IMR-90 (cell line): ENCODE results near the gene ASXL1. TPM values are rescaled to one million over a fixed set of nuclear protein-coding genes. Genes with fewer than 3 reads are reported as not detected.

ENCODE experiments used
- ATAC-seq: fragments of 200-7000 bp; cut with Tn5 transposase; 2 replicates; pipeline ENCODE4 v1.9.1; 2020; ENCODE audit warnings: low read depth, mild to moderate bottlenecking, moderate library complexity
- BruUV-seq: library from RNA; stranded (reverse); fragments of 400-500 nt; replicated peaks from 2 replicates; lab custom pipeline; 2021; lab: Mats Ljungman, UMichigan
- CTCF ChIA-PET: fragments of 300-600 bp; formaldehyde crosslinking; extraction: SDS; loops from one replicate; lab custom pipeline; 2021; ENCODE audit warnings: antibody characterized with exemption; lab: Yijun Ruan, JAX
- POLR2A ChIA-PET: fragments of 300-600 bp; sonication (Branson Sonifier 250); formaldehyde crosslinking; loops from one replicate; lab custom pipeline; 2022; ENCODE audit warnings: antibody characterized with exemption; ENCODE audit not compliant: unreplicated experiment; lab: Charles Lee
- DNase-seq: peaks from one replicate; pipeline ENCODE4 v3.0.0; 2013
- H2AFZ ChIP-seq: replicated peaks from 2 replicates; pipeline ENCODE3; 2013; ENCODE audit warnings: low read length, mild to moderate bottlenecking; ENCODE audit not compliant: poor library complexity
- H2AK5ac ChIP-seq: 2 replicates; pipeline ENCODE4 v1.6.1; 2013; ENCODE audit warnings: low read depth, low read length, inconsistent platforms
- H2AK9ac ChIP-seq: replicated peaks from 2 replicates; pipeline ENCODE3; 2013; ENCODE audit warnings: mild to moderate bottlenecking, low read depth, low read length, moderate library complexity; ENCODE audit not compliant: poor library complexity
- H2BK120ac ChIP-seq: 2 replicates; pipeline ENCODE4 v1.6.1; 2013; ENCODE audit warnings: low read depth, low read length, inconsistent platforms
- H2BK15ac ChIP-seq: 3 replicates; pipeline ENCODE4 v1.6.1; 2013; ENCODE audit warnings: low read depth, low read length, inconsistent platforms
- H2BK20ac ChIP-seq: 2 replicates; pipeline ENCODE4 v1.6.1; 2013; ENCODE audit warnings: low read depth, mild to moderate bottlenecking, inconsistent platforms, low read length, moderate library complexity
- H2BK5ac ChIP-seq: 2 replicates; pipeline ENCODE4 v1.6.1; 2013; ENCODE audit warnings: mild to moderate bottlenecking, low read depth, low read length, inconsistent platforms; ENCODE audit not compliant: poor library complexity, severe bottlenecking
- H3K14ac ChIP-seq: replicated peaks from 2 replicates; pipeline ENCODE4 v1.6.1; 2013; ENCODE audit warnings: low read depth, low read length, inconsistent platforms
- H3K18ac ChIP-seq: 2 replicates; pipeline ENCODE4 v1.6.1; 2013; ENCODE audit warnings: low read depth, low read length, control low read depth
- H3K23ac ChIP-seq: 2 replicates; pipeline ENCODE4 v1.6.1; 2013; ENCODE audit warnings: low read depth, low read length, inconsistent platforms
- H3K27ac ChIP-seq: 2 replicates; pipeline ENCODE4 v1.5.1; 2013; ENCODE audit warnings: mild to moderate bottlenecking, control low read depth, low read length; ENCODE audit not compliant: insufficient read depth
- H3K27me3 ChIP-seq: 2 replicates; pipeline ENCODE4 v1.6.1; 2013; ENCODE audit warnings: low read length; ENCODE audit not compliant: control insufficient read depth, insufficient read depth
- H3K36me3 ChIP-seq: 2 replicates; pipeline ENCODE4 v1.6.1; 2013; ENCODE audit warnings: low read length, mixed read lengths; ENCODE audit not compliant: control insufficient read depth, insufficient read depth
- H3K4ac ChIP-seq: 2 replicates; pipeline ENCODE4 v1.6.1; 2013; ENCODE audit warnings: low read depth, low read length, inconsistent platforms
- H3K4me1 ChIP-seq: 2 replicates; pipeline ENCODE4 v1.6.1; 2013; ENCODE audit warnings: low read length, mixed read lengths; ENCODE audit not compliant: control insufficient read depth, insufficient read depth
- H3K4me2 ChIP-seq: 2 replicates; pipeline ENCODE4 v1.6.1; 2013; ENCODE audit warnings: low read depth, mild to moderate bottlenecking, control low read depth, low read length, moderate library complexity
- H3K4me3 ChIP-seq: 2 replicates; pipeline ENCODE4 v1.5.1; 2013; ENCODE audit warnings: low read depth, mild to moderate bottlenecking, control low read depth, low read length, moderate library complexity; ENCODE audit not compliant: insufficient read depth
- H3K56ac ChIP-seq: 2 replicates; pipeline ENCODE4 v1.6.1; 2013; ENCODE audit warnings: low read length, inconsistent platforms; ENCODE audit not compliant: insufficient read depth; ENCODE audit errors: extremely low read depth
- H3K79me1 ChIP-seq, 2 experiments: 2 replicates each; pipeline ENCODE4 v1.6.1; 2013; ENCODE audit warnings: low read length in 2 of 2, inconsistent platforms in 1 of 2, low read depth in 1 of 2
- H3K9ac ChIP-seq: 2 replicates; pipeline ENCODE4 v1.6.1; 2013; ENCODE audit warnings: low read depth, low read length, control low read depth
- H3K9me1 ChIP-seq: 2 replicates; pipeline ENCODE4 v1.6.1; 2013; ENCODE audit warnings: low read length, inconsistent platforms; ENCODE audit not compliant: insufficient read depth
- H3K9me3 ChIP-seq: 2 replicates; pipeline ENCODE4 v1.6.1; 2013; ENCODE audit warnings: low read length; ENCODE audit not compliant: control insufficient read depth, insufficient read depth
- H4K20me1 ChIP-seq: 2 replicates; pipeline ENCODE4 v1.6.1; 2013; ENCODE audit warnings: low read length, inconsistent platforms; ENCODE audit not compliant: insufficient read depth
- H4K5ac ChIP-seq: 2 replicates; pipeline ENCODE4 v1.6.1; 2013; ENCODE audit warnings: mild to moderate bottlenecking, low read depth, low read length, control low read depth
- H4K8ac ChIP-seq, 2 experiments: 2 replicates each; pipeline ENCODE4 v1.6.1; 2013; ENCODE audit warnings: low read depth in 2 of 2, low read length in 2 of 2, control low read depth in 1 of 2, inconsistent platforms in 1 of 2
- H4K91ac ChIP-seq: 2 replicates; pipeline ENCODE4 v1.6.1; 2013; ENCODE audit warnings: low read depth, low read length, inconsistent platforms; ENCODE audit not compliant: insufficient read depth
- BHLHE40 ChIP-seq: fragments of 150-350 bp; IDR thresholded peaks from 2 replicates; pipeline ENCODE4 v1.6.1; 2016; ENCODE audit warnings: mild to moderate bottlenecking, low read depth, low read length
- CEBPB ChIP-seq: IDR thresholded peaks from 2 replicates; pipeline ENCODE4 v1.6.1; 2012; ENCODE audit warnings: low read depth, low read length, improper control_type of control experiment
- CHD1 ChIP-seq: IDR thresholded peaks from 2 replicates; pipeline ENCODE4 v1.6.1; 2012; ENCODE audit warnings: low read depth, low read length, improper control_type of control experiment
- FOS ChIP-seq: fragments of 150-350 bp; IDR thresholded peaks from 2 replicates; pipeline ENCODE4 v1.6.1; 2016; ENCODE audit warnings: low read depth, low read length
- MAFK ChIP-seq: IDR thresholded peaks from 2 replicates; pipeline ENCODE4 v1.6.1; 2012; ENCODE audit warnings: low read depth, low read length, improper control_type of control experiment
- MAZ ChIP-seq: IDR thresholded peaks from 2 replicates; pipeline ENCODE4 v1.6.1; 2012; ENCODE audit warnings: low read depth, mild to moderate bottlenecking, low read length, improper control_type of control experiment, moderate library complexity, borderline replicate concordance
- MXI1 ChIP-seq: IDR thresholded peaks from 2 replicates; pipeline ENCODE4 v1.6.1; 2012; ENCODE audit warnings: low read depth, mild to moderate bottlenecking, low read length, moderate library complexity, borderline replicate concordance
- NFE2L2 ChIP-seq: fragments of 150-350 bp; IDR thresholded peaks from 2 replicates; pipeline ENCODE4 v1.6.1; 2016; ENCODE audit warnings: low read depth, mild to moderate bottlenecking, low read length
- POLR2A ChIP-seq: IDR thresholded peaks from 2 replicates; pipeline ENCODE4 v1.6.1; 2012; ENCODE audit warnings: mild to moderate bottlenecking, low read depth, low read length
- RAD21 ChIP-seq: IDR thresholded peaks from 2 replicates; pipeline ENCODE4 v1.6.1; 2012; ENCODE audit warnings: low read length, improper control_type of control experiment
- RCOR1 ChIP-seq: IDR thresholded peaks from 2 replicates; pipeline ENCODE4 v1.6.1; 2012; ENCODE audit warnings: mild to moderate bottlenecking, low read length, improper control_type of control experiment; ENCODE audit not compliant: insufficient replicate concordance
- RFX5 ChIP-seq: IDR thresholded peaks from 2 replicates; pipeline ENCODE4 v1.8.0; 2012; ENCODE audit warnings: low read depth, mild to moderate bottlenecking, low read length, moderate library complexity
- SMC3 ChIP-seq: fragments of 150-350 bp; IDR thresholded peaks from 2 replicates; pipeline ENCODE4 v1.6.1; 2016; ENCODE audit warnings: low read depth, mild to moderate bottlenecking, antibody characterized with exemption, low read length, moderate library complexity
- USF2 ChIP-seq: fragments of 150-350 bp; IDR thresholded peaks from 2 replicates; pipeline ENCODE4 v1.6.1; 2017; ENCODE audit warnings: mild to moderate bottlenecking, antibody characterized with exemption, low read length, low read depth
- WGBS, 2 experiments: methylation state at CpG; one replicate each; pipeline versions ENCODE4 v1.1.5 to v1.1.7; 2013; ENCODE audit warnings: missing lambda C conversion rate in 2 of 2; ENCODE audit not compliant: insufficient read length in 1 of 2; ENCODE audit errors: extremely low coverage in 2 of 2; 5-methylcytosine and 5-hydroxymethylcytosine counted together
- dilution Hi-C: fragments of 300-500 bp; cut with HindIII; formaldehyde crosslinking; loops from one replicate; pipeline ENCODE4 v1.14.3; 2018; ENCODE audit warnings: low sequenced_read_pairs; ENCODE audit not compliant: unreplicated experiment
- in situ Hi-C: fragments of 300-500 bp; cut with MboI; formaldehyde crosslinking; loops from 3 replicates; pipeline ENCODE4 v1.14.3; 2019; ENCODE audit warnings: low sequenced_read_pairs, inconsistent platforms, mixed read lengths
- intact Hi-C: fragments of 100-400 bp; cut with micrococcal nuclease; formaldehyde crosslinking; loops from 2 replicates; pipeline ENCODE4 v1.10.0; 2022
- polyA plus RNA-seq, 3 experiments: library from polyadenylated mRNA; depleted of rRNA; stranded (reverse); fragments of >200 nt; gene quantifications; 2 replicates each; pipeline ENCODE4 v1.2.3, GENCODE V29; 2012; ENCODE audit warnings: low replicate concordance in 1 of 3
- total RNA-seq: library from RNA; depleted of rRNA; stranded (reverse); fragments of >200 nt; gene quantifications from 2 replicates; pipeline ENCODE4 v1.2.3, GENCODE V29; 2012
- TF ChIP-seq, protein P1 (sequence below): fragments of 150-350 bp; IDR thresholded peaks from 2 replicates; pipeline ENCODE4 v1.6.1; 2016; ENCODE audit warnings: low read depth, mild to moderate bottlenecking, low read length, moderate library complexity, borderline replicate concordance
- TF ChIP-seq, protein P2 (sequence below): conservative IDR thresholded peaks from 2 replicates; pipeline ENCODE4 v1.5.1; 2012; ENCODE audit warnings: mild to moderate bottlenecking, low read depth, low read length, improper control_type of control experiment

The ASXL1 gene
- total and polyA plus RNA-seq, 2 of the 4 experiments (the other 2 are of a cell fraction), result 29.9 to 37.1 TPM

- Histone ChIP-seq H4K91ac (no peak overlapping the region), H2AK5ac (no peak overlapping the region), H3K9me1 (peaks cover 39% of the 10 kb centered on the region), H3K79me1 (peaks cover 32 to 72% of the 10 kb centered on the region in 2 experiments), H4K20me1 (peaks cover 51% of the 10 kb centered on the region), H3K4me3 (no peak overlapping the region), H2BK15ac (no peak overlapping the region), H3K23ac (no peak overlapping the region), H2BK20ac (no peak overlapping the region), H3K14ac (no peak overlapping the region), H3K4ac (no peak overlapping the region), H3K56ac (no peak overlapping the region), H3K27me3 (no peaks in the 10 kb centered on the region), H3K4me1 (peaks cover 7% of the 10 kb centered on the region), H3K36me3 (peaks cover 72% of the 10 kb centered on the region), H4K5ac (no peak overlapping the region), H2BK120ac (no peak overlapping the region), H3K4me2 (no peak overlapping the region), H2BK5ac (no peak overlapping the region), H3K27ac (no peak overlapping the region), H2AFZ (no peak overlapping the region), H4K8ac (no peak overlapping the region), H2AK9ac (no peak overlapping the region), H3K9me3 (no peaks in the 10 kb centered on the region), H3K9ac (no peak overlapping the region), H3K18ac (no peak overlapping the region)
- no TSS peak for BruUV-seq
- intact Hi-C loops (no loop called here), dilution Hi-C loops (no loop called here), in situ Hi-C loops (no loop called here)
- DNase-seq (no peak), ATAC-seq (no peak)
- 91% methylated on average over 15 of the region's 19 CpGs; no CpG with 5 or more reads in 1 of the 2 experiments for WGBS, 2 experiments
- ChIA-PET CTCF (no interaction called here), POLR2A (no interaction called here)
- TF ChIP-seq BHLHE40, result no peak
- no peak for TF ChIP-seq SMC3
- TF ChIP-seq, protein P1, sequence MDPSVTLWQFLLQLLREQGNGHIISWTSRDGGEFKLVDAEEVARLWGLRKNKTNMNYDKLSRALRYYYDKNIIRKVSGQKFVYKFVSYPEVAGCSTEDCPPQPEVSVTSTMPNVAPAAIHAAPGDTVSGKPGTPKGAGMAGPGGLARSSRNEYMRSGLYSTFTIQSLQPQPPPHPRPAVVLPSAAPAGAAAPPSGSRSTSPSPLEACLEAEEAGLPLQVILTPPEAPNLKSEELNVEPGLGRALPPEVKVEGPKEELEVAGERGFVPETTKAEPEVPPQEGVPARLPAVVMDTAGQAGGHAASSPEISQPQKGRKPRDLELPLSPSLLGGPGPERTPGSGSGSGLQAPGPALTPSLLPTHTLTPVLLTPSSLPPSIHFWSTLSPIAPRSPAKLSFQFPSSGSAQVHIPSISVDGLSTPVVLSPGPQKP, result no peak
- no peak for TF ChIP-seq RCOR1
- TF ChIP-seq, protein P2, sequence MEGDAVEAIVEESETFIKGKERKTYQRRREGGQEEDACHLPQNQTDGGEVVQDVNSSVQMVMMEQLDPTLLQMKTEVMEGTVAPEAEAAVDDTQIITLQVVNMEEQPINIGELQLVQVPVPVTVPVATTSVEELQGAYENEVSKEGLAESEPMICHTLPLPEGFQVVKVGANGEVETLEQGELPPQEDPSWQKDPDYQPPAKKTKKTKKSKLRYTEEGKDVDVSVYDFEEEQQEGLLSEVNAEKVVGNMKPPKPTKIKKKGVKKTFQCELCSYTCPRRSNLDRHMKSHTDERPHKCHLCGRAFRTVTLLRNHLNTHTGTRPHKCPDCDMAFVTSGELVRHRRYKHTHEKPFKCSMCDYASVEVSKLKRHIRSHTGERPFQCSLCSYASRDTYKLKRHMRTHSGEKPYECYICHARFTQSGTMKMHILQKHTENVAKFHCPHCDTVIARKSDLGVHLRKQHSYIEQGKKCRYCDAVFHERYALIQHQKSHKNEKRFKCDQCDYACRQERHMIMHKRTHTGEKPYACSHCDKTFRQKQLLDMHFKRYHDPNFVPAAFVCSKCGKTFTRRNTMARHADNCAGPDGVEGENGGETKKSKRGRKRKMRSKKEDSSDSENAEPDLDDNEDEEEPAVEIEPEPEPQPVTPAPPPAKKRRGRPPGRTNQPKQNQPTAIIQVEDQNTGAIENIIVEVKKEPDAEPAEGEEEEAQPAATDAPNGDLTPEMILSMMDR, result no peak
- TF ChIP-seq POLR2A, result no peak
- no peak for TF ChIP-seq NFE2L2
- no peak for TF ChIP-seq USF2
- no peak for TF ChIP-seq RAD21
- TF ChIP-seq CHD1, result no peak
- TF ChIP-seq CEBPB, result no peak
- no peak for TF ChIP-seq MAFK
- no peak for TF ChIP-seq MXI1
- no peak for TF ChIP-seq RFX5
- TF ChIP-seq FOS, result no peak
- TF ChIP-seq MAZ, result no peak
These were observed 76.3 kb downstream of the ASXL1 start for GRCh38 chr20:32434434-32434833.
